AG04449 (cell line): Measurements from ENCODE around the gene DCTN5.
"Not testable (repeated sequence)": the region's sequence is repeated elsewhere in the genome, so short reads cannot be mapped to it uniquely, and the experiment has no call there.

Experiments
- CTCF ChIA-PET: fragments of 350-600 bp; formaldehyde crosslinking; extraction: SDS; loops from one replicate; lab custom pipeline; 2021; ENCODE audit warnings: antibody characterized with exemption; lab: Yijun Ruan, JAX
- POLR2A ChIA-PET: fragments of 400-600, 350-600 bp; formaldehyde crosslinking; extraction: SDS; loops from one replicate; lab custom pipeline; 2020; ENCODE audit warnings: antibody characterized with exemption, inconsistent platforms; lab: Yijun Ruan, JAX
- DNase-seq: peaks from one replicate; pipeline ENCODE4 v3.0.0-alpha.2; 2010; ENCODE audit warnings: low read depth, low spot score
- H3K4me3 ChIP-seq: 2 replicates; pipeline ENCODE4 v1.5.1; 2011; ENCODE audit warnings: low read depth, mild to moderate bottlenecking, control low read depth, low read length
- CTCF ChIP-seq: IDR thresholded peaks from one replicate; pipeline ENCODE4 v1.5.1; 2011; ENCODE audit warnings: mild to moderate bottlenecking, moderate library complexity, low read length, control low read depth, inconsistent platforms; ENCODE audit not compliant: insufficient read depth; ENCODE audit errors: missing control alignments

Gene DCTN5

DNA sequence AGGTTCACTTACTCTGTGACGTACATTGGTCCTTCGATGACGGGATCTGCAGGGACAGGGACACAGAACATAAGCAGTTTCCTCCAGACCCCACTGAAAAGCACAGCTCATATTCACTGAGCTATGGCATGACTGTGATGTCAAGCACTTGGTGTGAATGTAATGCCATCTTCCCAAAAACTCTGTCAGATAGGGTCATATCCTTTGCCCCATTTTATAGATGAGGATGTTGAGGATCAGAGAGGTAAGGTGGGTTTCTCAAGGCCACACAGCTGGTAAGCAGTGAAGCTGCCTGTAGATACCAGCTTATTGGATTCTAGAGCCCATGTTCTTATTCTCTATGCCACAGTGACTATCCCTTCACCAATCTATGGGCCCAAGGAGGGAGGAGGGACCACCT is 69.2 kb downstream of the DCTN5 start:
- H3K4me3 ChIP-seq = no peak overlapping the region
- no peak for TF ChIP-seq CTCF
- ChIA-PET POLR2A (no interaction called here), CTCF (interaction anchor here (0.6 kb wide), 1 partner anchor 291 kb away, joined by 3 read pairs; no protein-coding TSS in a partner anchor)
- DNase-seq = no peak

DNA sequence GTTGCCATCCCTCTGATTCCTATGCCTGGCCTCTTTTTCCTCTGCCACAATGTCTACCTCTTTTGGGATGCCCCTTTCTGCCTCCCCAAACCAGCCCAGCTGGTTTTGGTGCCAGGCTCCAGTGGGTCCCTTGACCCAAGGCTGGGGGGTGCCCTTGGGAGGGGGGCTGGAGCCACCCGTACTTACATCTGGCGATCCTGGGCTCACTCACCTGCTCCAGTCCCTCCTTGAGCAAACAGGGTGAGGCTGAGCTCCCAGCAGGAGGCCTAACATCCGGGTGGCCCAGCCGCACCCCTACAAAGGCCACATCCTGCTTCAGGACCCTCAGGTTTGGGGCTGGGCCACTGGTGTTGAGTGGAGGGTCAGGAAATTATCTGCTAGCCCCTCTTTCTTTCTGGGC is 70.5 kb downstream of the DCTN5 start:
- POLR2A ChIA-PET = no interaction called here
- no peak overlapping the region for H3K4me3 ChIP-seq
- no peak for TF ChIP-seq CTCF
- CTCF ChIA-PET = interaction anchor here (0.8 kb wide), 1 partner anchor 16 kb away, joined by 3 read pairs; no protein-coding TSS in a partner anchor
- no peak for DNase-seq

DNA sequence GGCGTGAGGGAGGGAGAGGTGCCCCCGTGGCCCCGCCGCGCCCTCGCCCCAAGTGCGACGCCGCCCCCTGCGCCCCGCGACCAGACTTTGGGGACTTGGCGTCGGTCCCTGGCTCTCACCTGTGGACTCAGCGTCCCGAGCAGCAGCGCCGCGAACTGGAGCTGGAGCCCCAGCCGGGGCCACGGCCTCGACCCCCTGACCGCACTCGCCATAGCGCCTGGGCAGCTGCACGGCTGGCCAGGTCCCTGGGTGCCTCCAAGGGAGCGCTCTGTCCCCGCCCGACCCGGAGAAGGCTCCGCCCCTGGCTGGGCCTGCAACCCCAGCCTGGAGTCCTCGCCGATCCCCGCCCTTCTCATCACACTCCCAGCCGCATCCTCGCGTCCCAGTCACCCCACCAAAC is 71.7 kb downstream of the DCTN5 start, which contains the start of gene ERN2:
ERN2 (minus strand) TSS at position 247 of the 400 bp plus-strand sequence; CDS start at position 212, 35 bp downstream.
- POLR2A ChIA-PET = no interaction called here
- no peak for TF ChIP-seq CTCF
- CTCF ChIA-PET = no interaction called here
- H3K4me3 ChIP-seq = no peak within 1 kb of the TSS
- DNase-seq = no peak

- no peak overlapping the region for H3K4me3 ChIP-seq
- no peak for DNase-seq
- CTCF ChIA-PET = interaction anchor here (1.3 kb wide), 1 partner anchor 11 kb away, joined by 3 read pairs; no protein-coding TSS in a partner anchor
- no peak for TF ChIP-seq CTCF
- POLR2A ChIA-PET = no interaction called here
Measured at GRCh38 chr16:23716484-23716883, 75.2 kb downstream of the DCTN5 start.

DNA sequence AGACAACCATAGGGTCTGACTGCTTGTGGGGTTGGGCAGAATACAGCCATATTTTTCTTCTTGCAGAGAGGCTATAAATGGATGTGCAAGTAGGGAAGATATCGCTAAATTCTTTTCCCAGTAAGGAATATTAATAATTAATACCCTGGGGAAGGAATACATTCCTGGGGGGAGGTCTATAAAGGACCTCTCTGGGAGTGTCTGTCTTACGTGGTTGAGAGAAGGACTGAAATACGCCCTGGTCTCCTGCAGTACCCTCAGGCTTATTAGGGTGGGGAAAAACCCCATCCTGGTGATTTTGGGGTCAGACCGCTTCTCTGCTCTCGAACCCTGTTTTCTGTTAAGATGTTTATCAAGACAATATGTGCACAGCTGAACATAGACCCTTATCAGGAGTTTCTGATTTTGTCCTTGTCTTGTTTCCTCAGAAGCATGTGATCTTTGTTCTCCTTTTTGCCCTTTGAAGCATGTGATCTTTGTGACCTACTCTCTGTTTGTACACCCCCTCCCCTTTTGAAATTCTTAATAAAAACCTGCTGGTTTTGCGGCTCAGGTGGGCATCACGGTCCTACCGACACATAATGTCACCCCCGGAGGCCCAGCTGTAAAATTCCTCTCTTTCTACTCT is 81.5 kb downstream of the DCTN5 start:
- H3K4me3 ChIP-seq, POLR2A ChIA-PET, DNase-seq, CTCF ChIA-PET: not testable (repeated sequence)

DNA sequence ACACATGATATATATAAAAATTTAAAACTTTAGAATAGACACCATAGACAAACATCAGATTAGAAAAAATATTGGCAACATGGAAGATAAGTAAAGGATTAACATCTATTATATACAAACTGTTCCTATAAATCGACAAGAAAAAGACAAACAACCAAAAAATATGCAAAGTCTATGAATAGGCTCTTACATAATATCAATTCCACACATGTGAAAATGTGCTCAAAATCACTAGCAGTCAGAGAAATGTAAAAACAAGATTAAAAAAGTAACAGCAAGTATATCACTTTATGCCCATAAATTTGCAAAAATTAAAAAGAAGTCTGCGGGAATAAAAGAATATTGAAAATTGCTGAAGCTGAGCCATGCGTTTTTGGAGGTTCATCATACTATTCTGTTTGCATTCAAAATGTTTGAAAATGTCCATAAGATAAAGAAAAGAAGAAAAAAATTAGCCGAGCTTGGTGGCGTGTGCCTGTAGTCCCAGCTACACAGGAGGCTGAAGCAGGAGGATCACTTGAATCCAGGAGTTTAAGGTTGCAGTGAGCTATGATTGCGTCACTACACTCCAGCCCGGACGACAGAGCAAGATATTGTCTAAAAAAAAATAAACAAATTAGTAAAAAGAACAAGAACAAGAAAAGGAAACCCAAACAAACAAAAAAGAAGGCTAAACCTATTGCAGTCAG is 83.0 kb downstream of the DCTN5 start:
- H3K4me3 ChIP-seq = no peak overlapping the region

More for the DNA sequence above, 83.0 kb downstream of the DCTN5 start:
- DNase-seq = no peak
- POLR2A ChIA-PET = no interaction called here
- CTCF ChIA-PET = no interaction called here
- no peak for TF ChIP-seq CTCF
